ENCODE measurements around the gene RIPOR2.
A peak's percentile ranks its signal among the peaks of the same experiment; 100 is the strongest.

RIPOR2 gene

DNA sequence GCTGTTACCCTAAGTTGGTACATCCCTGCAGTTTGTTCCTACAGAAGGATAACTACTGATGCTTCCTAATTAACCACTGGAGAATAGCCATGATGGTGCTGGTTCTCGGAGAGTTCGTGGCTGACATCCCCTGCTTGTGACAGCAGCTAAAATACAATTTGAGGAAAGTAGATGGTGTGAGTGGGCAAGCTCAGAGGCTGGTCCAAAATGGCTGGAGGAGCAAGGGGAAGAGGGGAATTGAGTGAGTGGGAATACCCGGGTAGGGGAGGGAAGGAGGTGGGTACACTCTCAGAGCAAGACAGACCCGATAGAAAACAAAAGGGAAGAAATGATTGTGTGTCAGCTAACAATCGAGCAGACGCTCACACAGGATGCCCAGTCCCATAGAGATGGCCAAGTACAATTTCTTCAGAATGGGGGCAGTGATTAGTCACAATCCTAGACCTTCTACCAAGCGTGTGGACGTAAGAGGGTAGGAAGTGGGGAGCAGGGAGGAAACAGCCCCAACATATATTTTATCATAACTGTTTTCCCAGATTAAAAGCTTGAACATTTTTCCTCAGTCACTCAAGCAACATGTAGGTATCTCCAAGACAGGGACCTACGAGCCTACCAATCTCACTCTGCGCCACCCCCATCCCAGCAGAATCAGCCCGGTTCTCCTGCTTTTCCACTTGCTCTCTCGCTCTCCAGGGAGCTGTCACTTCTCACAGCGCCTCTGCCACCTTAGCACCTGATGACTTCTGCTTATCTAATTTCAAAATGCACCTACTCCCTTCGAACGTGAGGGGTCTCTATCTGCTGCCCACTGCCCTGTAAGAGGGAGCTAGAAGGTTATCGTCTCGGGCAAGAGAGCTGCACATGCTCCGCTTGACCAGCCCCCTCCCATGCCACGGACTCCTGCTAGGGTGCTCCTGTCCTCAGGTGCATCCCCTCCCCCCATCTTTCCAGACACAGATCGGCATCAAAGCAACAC is 26.2 kb downstream of the RIPOR2 start:
- peak; percentile 82 for FAIRE-seq
- no peak for DNase-seq (ENCODE audit: insufficient read length, low spot score)
- TF ChIP-seq POU2F2 (IDR thresholded peaks at IDR 0.05; ENCODE audit: low read depth, low read length) (no peak), SPI1 (IDR thresholded peaks at IDR 0.05; ENCODE audit: low read depth, low read length) (0 out of 2 replicates have a peak, but pooled peaks have one; percentile 19)

GRCh38 chr6:24908650-24909035 is 27.1 kb downstream of the RIPOR2 start:
- no peak for FAIRE-seq
- TF ChIP-seq POLR2AphosphoS5 (IDR thresholded peaks at IDR 0.05; ENCODE audit: low read depth, low read length) (no peak), TAF1 (IDR thresholded peaks at IDR 0.05; ENCODE audit: low read depth, low read length) (no peak), SPI1 (IDR thresholded peaks at IDR 0.05; ENCODE audit: low read depth, low read length) (no peak), POLR2A (IDR thresholded peaks at IDR 0.05; ENCODE audit: low read depth, low read length) (no peak)
- DNase-seq (ENCODE audit: insufficient read length, low spot score) = no peak

GRCh38 chr6:24907919-24908649 is 27.7 kb downstream of the RIPOR2 start:
- TF ChIP-seq SPI1 (IDR thresholded peaks at IDR 0.05; ENCODE audit: low read depth, low read length) (peak; percentile 75), POLR2A (IDR thresholded peaks at IDR 0.05; ENCODE audit: low read depth, low read length) (no peak)
- DNase-seq (ENCODE audit: insufficient read length, low spot score) = no peak
- FAIRE-seq = peak; percentile 83

- FAIRE-seq (no peak), DNase-seq (ENCODE audit: insufficient read length, low spot score) (no peak)
- TF ChIP-seq TAF1 (IDR thresholded peaks at IDR 0.05; ENCODE audit: low read depth, low read length) = no peak
- no peak for TF ChIP-seq SPI1 (IDR thresholded peaks at IDR 0.05; ENCODE audit: low read depth, low read length)
- TF ChIP-seq PAX5 (IDR thresholded peaks at IDR 0.05; ENCODE audit: insufficient read depth, low read length, severe bottlenecking) = no peak
- no peak for TF ChIP-seq POLR2AphosphoS5 (IDR thresholded peaks at IDR 0.05; ENCODE audit: low read depth, low read length)
- no peak for TF ChIP-seq POU2F2 (IDR thresholded peaks at IDR 0.05; ENCODE audit: low read depth, low read length)
- no peak for TF ChIP-seq POLR2A (IDR thresholded peaks at IDR 0.05; ENCODE audit: low read depth, low read length)
Measured at GRCh38 chr6:24906314-24906713, 29.4 kb downstream of the RIPOR2 start.

DNA sequence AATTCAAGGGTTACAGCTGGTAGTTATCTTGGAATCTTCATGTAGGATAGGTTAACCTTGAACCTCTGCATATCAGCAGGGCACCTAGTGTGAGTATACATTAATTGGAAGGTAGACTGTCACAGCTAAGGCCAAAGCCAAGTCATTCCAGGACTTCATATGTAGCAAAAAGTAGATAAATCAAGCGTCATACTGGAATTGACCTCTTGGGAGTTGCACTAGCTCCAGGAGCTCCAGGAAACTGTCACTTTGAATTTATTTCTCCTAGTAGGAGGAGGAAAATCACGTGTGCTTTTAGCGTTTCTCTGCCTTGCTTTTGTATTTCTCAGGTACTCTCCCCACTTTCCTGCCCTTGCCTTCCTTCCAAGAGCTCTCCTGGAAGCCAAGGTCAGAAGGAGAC is 30.3 kb downstream of the RIPOR2 start:
- TF ChIP-seq TAF1 (IDR thresholded peaks at IDR 0.05; ENCODE audit: low read depth, low read length) = no peak
- TF ChIP-seq SPI1 (IDR thresholded peaks at IDR 0.05; ENCODE audit: low read depth, low read length) = no peak
- TF ChIP-seq PAX5 (IDR thresholded peaks at IDR 0.05; ENCODE audit: insufficient read depth, low read length, severe bottlenecking) = no peak
- TF ChIP-seq POLR2A (IDR thresholded peaks at IDR 0.05; ENCODE audit: low read depth, low read length) = no peak
- TF ChIP-seq POU2F2 (IDR thresholded peaks at IDR 0.05; ENCODE audit: low read depth, low read length) = no peak
- no peak for TF ChIP-seq POLR2AphosphoS5 (IDR thresholded peaks at IDR 0.05; ENCODE audit: low read depth, low read length)
- DNase-seq (ENCODE audit: insufficient read length, low spot score) (no peak), FAIRE-seq (no peak)

DNA sequence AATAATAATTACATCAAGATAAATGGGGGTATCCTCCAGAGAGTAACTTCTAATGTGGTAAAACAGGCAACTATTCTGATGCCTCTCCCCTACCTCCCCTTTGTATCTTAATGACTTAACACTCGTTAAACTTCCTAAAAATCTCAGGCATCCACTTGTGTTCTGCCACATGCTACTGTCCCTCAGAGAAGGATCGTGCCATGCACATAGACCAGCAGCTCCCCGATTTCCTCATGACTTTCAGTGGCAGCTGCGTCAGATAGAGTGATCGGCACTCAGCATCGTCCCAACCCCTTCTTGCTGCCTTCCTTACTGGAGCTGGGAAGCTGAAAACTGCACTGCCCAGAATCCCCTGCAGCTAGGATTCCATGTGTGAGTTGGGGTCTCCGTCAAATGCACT is 32.1 kb downstream of the RIPOR2 start:
- FAIRE-seq = no peak
- no peak for TF ChIP-seq TAF1 (IDR thresholded peaks at IDR 0.05; ENCODE audit: low read depth, low read length)
- TF ChIP-seq PAX5 (IDR thresholded peaks at IDR 0.05; ENCODE audit: insufficient read depth, low read length, severe bottlenecking) = no peak
- no peak for TF ChIP-seq POU2F2 (IDR thresholded peaks at IDR 0.05; ENCODE audit: low read depth, low read length)
- TF ChIP-seq SPI1 (IDR thresholded peaks at IDR 0.05; ENCODE audit: low read depth, low read length) = no peak
- no peak for TF ChIP-seq POLR2AphosphoS5 (IDR thresholded peaks at IDR 0.05; ENCODE audit: low read depth, low read length)
- TF ChIP-seq POLR2A (IDR thresholded peaks at IDR 0.05; ENCODE audit: low read depth, low read length) = no peak
- DNase-seq (ENCODE audit: insufficient read length, low spot score) = no peak

- DNase-seq (ENCODE audit: insufficient read length, low spot score) (no peak), FAIRE-seq (no peak)
- TF ChIP-seq TAF1 (IDR thresholded peaks at IDR 0.05; ENCODE audit: low read depth, low read length) = no peak
- no peak for TF ChIP-seq POU2F2 (IDR thresholded peaks at IDR 0.05; ENCODE audit: low read depth, low read length)
- TF ChIP-seq SPI1 (IDR thresholded peaks at IDR 0.05; ENCODE audit: low read depth, low read length) = no peak
- TF ChIP-seq POLR2A (IDR thresholded peaks at IDR 0.05; ENCODE audit: low read depth, low read length) = no peak
- no peak for TF ChIP-seq POLR2AphosphoS5 (IDR thresholded peaks at IDR 0.05; ENCODE audit: low read depth, low read length)
- TF ChIP-seq PAX5 (IDR thresholded peaks at IDR 0.05; ENCODE audit: insufficient read depth, low read length, severe bottlenecking) = no peak
Measured at GRCh38 chr6:24902782-24903181, 33.0 kb downstream of the RIPOR2 start.

DNA sequence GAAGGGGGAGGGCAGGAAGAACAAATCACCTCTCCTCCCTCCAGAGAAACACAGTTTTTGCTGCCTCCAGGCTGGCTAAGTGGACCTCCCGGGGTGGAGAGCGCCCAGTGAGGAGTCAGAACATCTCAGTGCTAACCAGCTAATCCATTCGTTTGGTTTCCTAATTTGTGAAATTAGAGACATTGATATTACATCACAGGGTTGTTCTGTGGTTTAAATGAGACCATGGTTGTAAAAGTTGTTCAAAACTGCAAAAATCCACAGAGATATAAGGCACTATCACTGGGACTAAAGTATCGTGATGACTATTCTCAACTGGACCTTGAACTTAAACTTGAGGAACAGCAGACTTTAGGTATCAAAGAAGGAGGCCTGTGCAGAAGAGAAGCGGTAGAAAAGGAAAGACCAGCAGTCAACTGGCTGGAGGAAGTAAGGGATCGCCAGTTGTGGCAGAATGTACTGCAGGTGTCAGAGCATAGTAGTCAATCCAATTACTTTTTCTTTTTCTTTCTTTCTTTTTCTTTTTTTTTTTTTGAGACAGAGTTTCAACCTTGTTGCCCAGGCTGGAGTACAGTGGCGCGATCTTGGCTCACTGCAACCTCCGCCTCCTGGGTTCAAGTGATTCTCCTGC is 33.9 kb downstream of the RIPOR2 start:
- DNase-seq (ENCODE audit: insufficient read length, low spot score) (no peak), FAIRE-seq (no peak)
- TF ChIP-seq SPI1 (IDR thresholded peaks at IDR 0.05; ENCODE audit: low read depth, low read length) (no peak), PAX5 (IDR thresholded peaks at IDR 0.05; ENCODE audit: insufficient read depth, low read length, severe bottlenecking) (no peak), POU2F2 (IDR thresholded peaks at IDR 0.05; ENCODE audit: low read depth, low read length) (no peak), POLR2A (IDR thresholded peaks at IDR 0.05; ENCODE audit: low read depth, low read length) (no peak), POLR2AphosphoS5 (IDR thresholded peaks at IDR 0.05; ENCODE audit: low read depth, low read length) (no peak), TAF1 (IDR thresholded peaks at IDR 0.05; ENCODE audit: low read depth, low read length) (no peak)

GRCh38 chr6:24900917-24901697 is 34.7 kb downstream of the RIPOR2 start:
- DNase-seq (ENCODE audit: insufficient read length, low spot score) (no peak), FAIRE-seq (no peak)
- TF ChIP-seq POLR2A (IDR thresholded peaks at IDR 0.05; ENCODE audit: low read depth, low read length) (no peak), TAF1 (IDR thresholded peaks at IDR 0.05; ENCODE audit: low read depth, low read length) (no peak), POLR2AphosphoS5 (IDR thresholded peaks at IDR 0.05; ENCODE audit: low read depth, low read length) (no peak), POU2F2 (IDR thresholded peaks at IDR 0.05; ENCODE audit: low read depth, low read length) (no peak), PAX5 (IDR thresholded peaks at IDR 0.05; ENCODE audit: insufficient read depth, low read length, severe bottlenecking) (no peak), SPI1 (IDR thresholded peaks at IDR 0.05; ENCODE audit: low read depth, low read length) (no peak)
